ENCODE results near the gene VIM. TPM values are rescaled to one million over a fixed set of nuclear protein-coding genes. Genes with fewer than 3 reads are reported as not detected.

Gene VIM
- total RNA-seq, 1 donor from 2014 or later = 1,812 TPM

GRCh38 chr10:17208476-17208875 is 19.6 kb upstream of the VIM start:
- intact Hi-C loops (cut with micrococcal nuclease) = loop anchor here (10.0 kb wide), 2 partner anchors 64 to 1446 kb away; partner anchors contain the start of genes ARL5B and NSUN6

- intact Hi-C loops (cut with micrococcal nuclease) = loop anchor here (10.0 kb wide), 2 partner anchors 65 to 1445 kb away; partner anchors contain the start of genes ARL5B and NSUN6
These were observed 18.7 kb upstream of the VIM start for GRCh38 chr10:17209302-17209701.

DNA sequence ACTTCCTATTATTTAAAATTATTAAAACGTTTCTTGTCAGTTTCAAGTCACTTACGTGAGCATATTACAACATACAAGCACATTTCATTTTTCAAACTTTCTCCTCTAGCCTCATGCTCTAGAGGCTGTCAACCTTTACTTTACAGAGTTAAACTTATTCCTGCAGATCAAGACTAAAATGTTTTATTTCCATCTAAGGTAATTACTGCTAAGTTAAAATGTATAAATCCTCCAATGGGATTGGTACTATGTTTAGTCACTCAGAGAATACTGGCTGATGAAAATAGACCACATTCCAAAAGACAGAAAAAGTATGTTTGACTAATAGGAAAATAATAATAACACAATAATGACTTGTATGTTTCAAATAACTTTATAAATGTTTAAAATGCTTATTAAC is 18.2 kb upstream of the VIM start:
- intact Hi-C loops (cut with micrococcal nuclease) = loop anchor here (10.0 kb wide), 2 partner anchors 65 to 1445 kb away; partner anchors contain the start of genes ARL5B and NSUN6

DNA sequence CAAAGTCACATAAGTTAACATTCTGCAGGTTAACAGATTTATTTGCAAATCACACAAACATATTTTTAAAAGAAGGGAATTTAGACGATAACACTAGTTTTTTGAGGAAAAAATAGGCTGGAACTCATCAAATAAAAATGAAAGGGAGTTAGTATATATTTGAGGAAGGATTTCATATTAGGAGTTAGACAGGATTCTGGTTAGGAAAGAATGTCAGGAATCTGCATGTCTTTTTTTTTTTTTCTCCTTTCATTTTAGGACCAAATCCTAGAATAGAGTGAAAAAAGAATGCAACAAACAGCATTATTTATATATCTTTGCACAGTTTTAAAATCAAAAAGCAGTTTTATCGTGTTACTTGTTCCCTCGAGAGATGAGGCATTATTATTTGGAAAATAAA is 17.7 kb upstream of the VIM start:
- intact Hi-C loops (cut with micrococcal nuclease) = no loop called here

DNA sequence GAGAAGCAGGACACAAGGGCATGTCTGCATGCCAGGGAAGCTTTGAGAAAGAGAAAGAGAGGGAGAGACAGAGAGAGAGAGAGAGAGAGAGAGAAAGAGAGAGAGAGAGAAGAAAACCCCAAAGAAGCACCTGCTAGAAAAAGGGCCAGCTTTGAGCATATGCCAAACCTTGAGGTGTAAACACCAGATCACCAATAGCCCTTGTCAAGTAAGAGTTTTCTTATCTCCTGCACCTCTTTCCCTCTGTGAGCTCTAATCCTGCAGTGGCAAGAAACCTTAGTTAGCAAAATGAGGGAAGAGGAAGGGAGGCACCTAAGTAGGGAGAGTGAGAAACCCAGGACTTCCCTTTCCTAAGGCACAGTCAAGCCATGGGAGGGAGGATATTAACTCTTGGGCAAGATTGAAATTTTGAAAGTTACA is 15.2 kb upstream of the VIM start:
- intact Hi-C loops (cut with micrococcal nuclease) = no loop called here

DNA sequence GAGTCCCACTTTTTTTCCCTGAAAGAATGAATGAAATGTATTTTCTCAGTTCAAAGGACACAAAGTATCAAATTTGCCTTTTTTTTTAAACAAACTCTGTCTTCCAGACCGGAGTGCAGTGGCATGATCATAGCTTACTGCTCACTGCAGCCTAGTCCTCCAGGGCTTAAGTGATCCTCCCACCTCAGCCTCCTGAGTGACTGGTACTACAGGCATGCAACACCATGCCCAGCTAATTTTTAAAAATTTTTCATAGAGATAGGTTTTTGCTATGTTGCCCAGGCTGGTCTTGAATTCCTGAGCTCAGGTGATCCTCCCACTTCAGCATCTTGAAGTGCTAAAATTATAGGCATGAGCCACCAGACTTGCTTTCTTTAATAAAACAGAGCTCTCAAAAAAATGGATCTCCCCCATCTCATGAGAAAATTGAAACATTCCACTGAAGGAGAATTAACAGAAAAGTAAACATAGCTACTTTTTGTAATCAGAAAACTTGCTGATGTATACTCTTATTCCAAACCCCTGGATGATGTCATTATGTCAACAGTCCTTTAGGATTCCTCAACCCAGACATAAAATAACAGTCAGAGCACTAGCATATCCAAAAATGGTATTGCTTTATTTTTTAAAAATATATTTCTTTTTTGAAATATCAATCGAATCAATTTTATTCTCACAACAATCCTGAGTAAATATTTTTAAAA is 14.2 kb upstream of the VIM start:
- intact Hi-C loops (cut with micrococcal nuclease) = no loop called here

DNA sequence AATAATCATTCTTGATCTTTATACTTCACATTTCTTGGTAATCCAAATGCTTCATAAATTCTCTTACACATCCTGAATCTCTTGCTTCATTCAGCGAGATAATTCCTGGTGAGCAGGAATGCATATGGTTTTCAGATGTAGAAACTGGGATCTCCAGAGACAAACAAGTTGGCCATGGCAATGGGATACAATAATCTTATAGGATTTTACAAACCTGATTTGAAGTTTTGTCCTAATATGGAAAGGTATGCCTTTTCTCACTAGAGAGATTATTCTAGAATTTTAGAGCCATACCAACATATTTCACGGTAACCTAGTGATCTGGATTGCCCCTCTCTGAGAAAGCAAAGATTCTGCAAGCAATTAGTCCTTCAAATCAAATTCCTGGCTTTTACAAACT is 13.5 kb upstream of the VIM start:
- intact Hi-C loops (cut with micrococcal nuclease) = no loop called here

- intact Hi-C loops (cut with micrococcal nuclease) = no loop called here
These were observed 12.9 kb upstream of the VIM start for GRCh38 chr10:17214971-17215781.

- intact Hi-C loops (cut with micrococcal nuclease) = loop anchor here (1.0 to 2.0 kb wide), 4 partner anchors 9 to 192 kb away; partner anchors contain the start of genes TRDMT1 and VIM
These were observed 12.3 kb upstream of the VIM start for GRCh38 chr10:17215782-17216122.

- intact Hi-C loops (cut with micrococcal nuclease) = loop anchor here (1.0 to 2.0 kb wide), 4 partner anchors 10 to 193 kb away; partner anchors contain the start of genes TRDMT1 and VIM
These were observed 11.7 kb upstream of the VIM start for GRCh38 chr10:17216217-17216900.

DNA sequence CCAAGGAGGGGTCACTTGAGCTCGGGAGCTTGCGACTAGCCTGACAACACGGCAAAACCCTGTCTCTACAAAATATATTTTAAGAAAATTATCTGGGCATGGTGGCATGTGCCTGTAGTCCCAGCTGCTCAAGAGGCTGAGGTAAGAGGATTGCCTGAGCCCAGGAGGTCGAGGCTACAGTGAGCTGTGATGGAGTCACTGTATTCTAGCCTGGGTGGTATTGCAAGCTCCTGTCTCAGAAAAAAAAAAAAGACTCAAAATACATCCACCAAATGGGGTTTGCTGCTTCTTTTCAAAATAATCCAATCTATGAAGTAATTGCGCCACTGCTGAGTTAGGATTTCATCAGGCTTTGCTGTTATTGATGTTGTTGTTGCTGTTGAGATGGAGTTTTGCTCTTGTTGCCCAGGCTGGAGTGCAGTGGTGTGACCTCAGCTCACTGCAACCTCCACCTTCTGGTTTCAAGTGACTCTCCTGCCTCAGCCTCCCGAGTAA is 11.1 kb upstream of the VIM start:
- intact Hi-C loops (cut with micrococcal nuclease) = loop anchor here (1.0 to 2.0 kb wide), 4 partner anchors 11 to 194 kb away; partner anchors contain the start of genes TRDMT1 and VIM

- intact Hi-C loops (cut with micrococcal nuclease) = loop anchor here (2.0 kb wide), 1 partner anchor 17 kb away; the partner anchor contains the start of gene TRDMT1
These were observed 10.3 kb upstream of the VIM start for GRCh38 chr10:17217631-17218232.

DNA sequence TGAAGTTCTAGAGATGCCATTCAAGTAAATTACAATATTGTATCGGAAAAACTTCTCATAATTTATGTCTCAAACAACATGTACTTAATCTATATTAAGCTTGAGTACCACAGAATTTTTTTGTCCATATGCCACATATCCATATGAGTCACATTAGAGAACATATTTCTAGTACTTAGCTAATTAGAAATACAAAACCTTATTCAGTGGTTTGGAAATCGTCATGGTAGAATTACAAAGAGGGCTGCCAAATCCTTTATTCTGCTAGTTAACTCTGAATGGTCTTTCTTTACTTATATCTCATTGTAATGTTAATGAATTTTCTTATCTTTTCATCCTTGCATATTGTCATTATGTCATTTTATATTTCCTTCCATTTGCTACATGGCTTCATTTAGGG is 9.0 kb upstream of the VIM start:
- intact Hi-C loops (cut with micrococcal nuclease) = no loop called here

- intact Hi-C loops (cut with micrococcal nuclease) = no loop called here
These were observed 7.4 kb upstream of the VIM start for GRCh38 chr10:17220652-17221100.

- intact Hi-C loops (cut with micrococcal nuclease) = no loop called here
These were observed 5.7 kb upstream of the VIM start for GRCh38 chr10:17222329-17222728.

DNA sequence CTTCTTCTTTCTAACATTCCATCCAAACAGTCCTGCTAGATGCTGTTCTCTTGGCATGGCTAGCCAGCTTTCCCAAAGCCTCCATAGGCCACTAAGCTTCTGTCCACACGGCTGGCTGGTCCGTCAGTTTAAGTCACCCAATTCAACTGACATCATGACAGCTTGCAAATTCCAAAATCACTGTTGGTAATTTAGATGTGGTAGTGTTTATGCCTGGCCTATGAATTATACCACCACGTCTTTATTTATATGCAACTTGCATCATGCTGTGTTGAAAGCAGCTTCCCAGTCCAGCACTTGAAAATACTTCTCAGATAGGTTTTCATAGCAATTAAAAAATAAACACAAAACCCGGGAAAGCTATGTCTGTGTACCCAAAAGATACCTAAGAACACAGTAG is 2.2 kb upstream of the VIM start:
- intact Hi-C loops (cut with micrococcal nuclease) = loop anchor here (5.0 kb wide), 1 partner anchor 416 kb away; the partner anchor contains the start of gene STAM

DNA sequence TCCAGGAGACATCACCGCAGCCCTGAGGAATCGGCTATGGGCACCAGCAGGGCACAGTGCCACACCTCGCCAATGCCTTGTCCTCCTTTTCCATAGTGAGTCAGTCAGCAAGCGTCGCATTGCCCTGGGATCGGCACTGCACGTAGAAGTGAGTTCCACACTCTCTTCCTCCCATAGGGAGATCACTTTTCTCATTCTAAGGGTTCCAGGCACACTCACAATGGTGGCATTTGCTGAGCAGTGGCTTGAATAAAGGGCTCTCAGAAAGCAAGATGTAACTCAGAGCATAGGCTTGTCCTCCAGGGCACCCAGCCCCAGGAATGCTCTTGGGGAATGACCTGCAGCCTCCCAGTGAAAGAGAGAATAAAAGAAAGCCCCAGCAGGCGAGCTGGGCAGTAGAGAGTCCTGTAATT is 1.1 kb upstream of the VIM start:
- intact Hi-C loops (cut with micrococcal nuclease) = loop anchor here (5.0 kb wide), 1 partner anchor 415 kb away; the partner anchor contains the start of gene STAM

- intact Hi-C loops (cut with micrococcal nuclease) = loop anchor here (1.0 to 5.0 kb wide), 3 partner anchors 11 to 415 kb away; partner anchors contain the start of gene STAM
These were observed 512 bp upstream of the VIM start for GRCh38 chr10:17227367-17228090.

GRCh38 chr10:17229016-17229716 is 1.1 kb downstream of the VIM start:
- intact Hi-C loops (cut with micrococcal nuclease) = loop anchor here (5.0 kb wide), 1 partner anchor 413 kb away; the partner anchor contains the start of gene STAM

Measured in T-helper 2 cell treated with Interferon-gamma antibody and Interleukin-4, amounts not matched to agents 100 ng/mL and 5 ng/mL, for 36 hours (primary cell).